Endothelial cell of umbilical vein (primary cell): ENCODE results near the gene RGL3.

Experiments
- CTCF ChIP-seq, 2 donors: IDR thresholded peaks; 1 replicate in 1 of 2; 2 replicates in 1 of 2; pipeline ENCODE4 v1.5.1; 2011; ENCODE audit warnings: low read length in 2 of 2, mild to moderate bottlenecking in 2 of 2, moderate library complexity in 2 of 2, control low read depth in 1 of 2, inconsistent platforms in 1 of 2, low read depth in 1 of 2; ENCODE audit not compliant: insufficient read depth in 1 of 2; ENCODE audit errors: extremely low read depth in 1 of 2
- EZH2 ChIP-seq: IDR thresholded peaks from 2 replicates; pipeline ENCODE4 v1.6.1; 2012; ENCODE audit warnings: borderline replicate concordance, low read depth, mild to moderate bottlenecking, moderate library complexity, low read length, inconsistent platforms; ENCODE audit not compliant: severe bottlenecking
- FOS ChIP-seq: IDR thresholded peaks from 2 replicates; pipeline ENCODE4 v1.6.1; 2011; ENCODE audit warnings: mild to moderate bottlenecking, low read length, moderate library complexity, borderline replicate concordance; ENCODE audit not compliant: insufficient read depth
- GATA2 ChIP-seq: IDR thresholded peaks from 2 replicates; pipeline ENCODE4 v1.7.0; 2011; ENCODE audit warnings: low read depth, mild to moderate bottlenecking, moderate library complexity, mixed read lengths, low read length; ENCODE audit not compliant: insufficient read length, insufficient read depth
- JUN ChIP-seq: IDR thresholded peaks from 2 replicates; pipeline ENCODE4 v1.6.1; 2011; ENCODE audit warnings: borderline replicate concordance, low read depth; ENCODE audit not compliant: insufficient read length, insufficient read depth
- MAX ChIP-seq: IDR thresholded peaks from 2 replicates; pipeline ENCODE4 v1.6.1; 2011; ENCODE audit not compliant: insufficient read depth, insufficient read length
- MYC ChIP-seq: IDR thresholded peaks from one replicate; pipeline ENCODE4 v1.6.1; 2011; ENCODE audit warnings: mild to moderate bottlenecking, low read depth, low read length
- POLR2A ChIP-seq: IDR thresholded peaks from 2 replicates; pipeline ENCODE4 v1.6.1; 2012; ENCODE audit warnings: low read depth, mild to moderate bottlenecking, control low read depth, low read length
- POLR2AphosphoS5 ChIP-seq: IDR thresholded peaks from 2 replicates; pipeline ENCODE4 v1.6.1; 2012; ENCODE audit warnings: low read depth, mild to moderate bottlenecking, control low read depth, low read length, moderate library complexity; ENCODE audit not compliant: insufficient read depth

GRCh38 chr19:11397089-11397610 lies 22.0 kb downstream of the RGL3 start:
- no peak for TF ChIP-seq MAX
- TF ChIP-seq CTCF (IDR thresholded peaks at IDR 0.05; ENCODE audit: extremely low read depth in 1 of 2, insufficient read depth in 1 of 2, low read depth in 1 of 2, low read length in 2 of 2), result no peak
- TF ChIP-seq POLR2A, result no peak
- TF ChIP-seq EZH2, result no peak
- TF ChIP-seq POLR2AphosphoS5, result no peak
- TF ChIP-seq FOS, result no peak
- no peak for TF ChIP-seq MYC
- no peak for TF ChIP-seq JUN
- no peak for TF ChIP-seq GATA2
